HG03159 (cell line): ENCODE data around the gene FOXP1.
A peak's percentile ranks its signal among the peaks of the same experiment; 100 is the strongest.

Experiments used
- ATAC-seq: cut with Tn5 transposase; IDR thresholded peaks from one replicate; pipeline ENCODE4 v1.9.1; 2021; ENCODE audit warnings: mild to moderate bottlenecking, moderate library complexity; ENCODE audit not compliant: unreplicated experiment

Gene FOXP1

DNA sequence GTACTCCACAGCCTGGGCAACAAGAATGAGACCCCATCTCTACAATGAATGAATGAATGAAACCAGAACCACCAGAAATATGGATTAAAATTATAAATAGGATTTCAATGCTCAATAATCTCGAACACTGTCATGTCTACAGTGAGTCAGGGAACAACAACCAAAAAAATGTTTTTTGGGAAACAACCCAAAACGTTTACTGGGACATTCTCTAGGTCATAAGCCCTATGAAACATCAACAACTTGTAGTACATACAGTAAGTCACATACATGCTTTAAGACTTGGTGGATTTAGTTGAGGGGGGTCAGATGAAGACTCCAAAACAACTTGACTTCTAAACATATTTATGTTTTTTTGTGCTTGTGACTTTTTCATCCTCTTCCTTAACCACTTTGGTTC is 511.2 kb downstream of the FOXP1 start:
- ATAC-seq, result no peak

GRCh38 chr3:71070497-71071463 is 512.7 kb downstream of the FOXP1 start:
- no peak for ATAC-seq

- ATAC-seq, result no peak
These were observed 513.7 kb downstream of the FOXP1 start for GRCh38 chr3:71069797-71070196.

DNA sequence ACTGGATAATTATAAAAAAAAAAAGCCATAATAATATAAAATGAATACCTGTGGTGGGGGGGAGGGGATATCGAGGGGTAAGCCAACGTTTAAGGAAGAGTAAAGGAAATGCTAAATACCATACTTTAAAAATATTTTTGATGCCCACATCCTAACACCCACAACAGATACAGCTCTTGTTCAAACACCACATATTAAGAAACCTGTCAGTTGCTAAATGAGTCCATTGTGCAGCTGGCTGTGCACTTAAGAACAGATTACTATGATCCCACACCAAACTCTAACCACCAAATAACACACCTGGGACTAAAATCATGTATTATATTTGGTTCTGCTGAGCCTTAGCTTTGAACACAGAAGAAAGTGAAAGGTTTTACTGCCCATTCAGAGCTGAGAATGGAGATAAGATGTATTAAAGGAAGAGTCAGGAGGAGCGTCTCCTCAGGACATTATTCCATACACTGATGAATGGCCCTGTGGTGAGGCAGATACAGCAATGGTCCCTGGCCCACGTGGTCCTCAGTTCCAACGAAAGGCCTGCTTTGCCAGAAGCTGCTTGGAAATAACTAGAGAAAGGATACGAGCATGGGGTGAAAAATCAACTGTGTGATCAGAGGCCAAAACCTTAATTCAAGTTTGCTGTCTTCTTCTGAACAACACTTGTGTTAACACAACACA is 515.4 kb downstream of the FOXP1 start:
- ATAC-seq, result no peak

- ATAC-seq, result no peak
These were observed 516.7 kb downstream of the FOXP1 start for GRCh38 chr3:71066849-71067261.

DNA sequence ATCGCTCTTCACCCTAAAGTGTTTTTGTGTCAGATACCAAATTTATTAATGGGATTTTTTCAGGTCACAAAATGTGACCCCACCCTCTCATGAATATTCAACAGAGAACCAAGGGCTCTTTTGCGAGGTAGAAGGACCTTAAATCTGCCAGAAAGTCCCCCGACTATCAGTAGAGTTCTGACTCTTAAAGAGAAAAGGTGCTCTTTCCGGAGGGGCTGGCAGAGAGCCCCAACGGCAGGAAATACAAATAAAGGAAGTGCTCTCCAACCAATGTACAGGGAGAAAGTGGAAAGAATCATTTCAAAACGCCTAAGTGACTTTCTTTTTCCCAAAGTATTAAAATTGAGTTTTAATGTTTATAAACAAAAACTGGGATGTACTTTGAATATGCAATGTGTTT is 517.2 kb downstream of the FOXP1 start:
- ATAC-seq, result no peak

GRCh38 chr3:71065764-71066013 is 517.8 kb downstream of the FOXP1 start:
- no peak for ATAC-seq

DNA sequence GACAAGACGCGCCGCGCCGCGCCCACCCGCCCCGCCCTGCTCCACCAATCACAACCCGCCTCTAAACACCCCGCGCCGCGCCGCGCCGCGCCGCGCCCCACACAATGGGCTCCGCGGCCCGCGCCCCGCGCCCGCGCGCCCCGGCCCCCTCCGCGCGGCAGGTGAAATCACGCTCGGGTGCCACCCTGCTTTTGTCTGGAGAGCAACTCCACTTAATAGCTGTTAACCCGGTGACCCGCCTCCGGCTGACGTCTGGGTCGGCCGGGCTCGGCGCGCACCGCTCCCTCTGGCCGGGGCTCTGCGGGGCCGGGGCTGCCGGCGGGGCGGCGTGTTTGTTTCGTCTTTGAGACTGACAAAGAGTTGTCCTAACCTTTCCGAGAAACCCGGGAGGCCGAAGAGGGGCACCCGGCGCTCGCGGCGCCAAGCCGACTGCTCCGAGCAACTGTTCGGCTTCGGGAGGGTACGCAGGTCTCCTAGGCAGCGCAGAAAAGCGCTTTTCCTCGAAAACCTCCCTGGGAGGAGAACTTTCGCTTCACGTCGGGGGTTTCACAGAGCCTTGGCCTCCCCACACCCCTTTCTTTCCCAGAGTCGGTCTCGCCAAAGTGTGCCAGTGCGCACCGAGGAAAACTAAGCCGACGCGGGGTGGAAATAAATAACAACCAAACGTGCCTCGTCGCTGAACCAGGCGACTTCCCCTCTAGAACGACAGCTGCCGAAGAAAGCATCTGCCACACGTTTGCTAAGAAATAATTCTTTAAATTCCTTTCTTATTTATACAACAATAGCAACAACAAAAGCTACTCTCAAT is 518.4 kb downstream of the FOXP1 start:
- ATAC-seq, result peak; percentile 18

GRCh38 chr3:71064291-71064955 is 519.1 kb downstream of the FOXP1 start:
- peak; percentile 50 for ATAC-seq

- no peak for ATAC-seq
These were observed 519.7 kb downstream of the FOXP1 start for GRCh38 chr3:71063773-71064290.

- ATAC-seq, result peak; percentile 51
These were observed 520.4 kb downstream of the FOXP1 start for GRCh38 chr3:71062952-71063772.

- ATAC-seq, result no peak
These were observed 521.2 kb downstream of the FOXP1 start for GRCh38 chr3:71062037-71062932.

DNA sequence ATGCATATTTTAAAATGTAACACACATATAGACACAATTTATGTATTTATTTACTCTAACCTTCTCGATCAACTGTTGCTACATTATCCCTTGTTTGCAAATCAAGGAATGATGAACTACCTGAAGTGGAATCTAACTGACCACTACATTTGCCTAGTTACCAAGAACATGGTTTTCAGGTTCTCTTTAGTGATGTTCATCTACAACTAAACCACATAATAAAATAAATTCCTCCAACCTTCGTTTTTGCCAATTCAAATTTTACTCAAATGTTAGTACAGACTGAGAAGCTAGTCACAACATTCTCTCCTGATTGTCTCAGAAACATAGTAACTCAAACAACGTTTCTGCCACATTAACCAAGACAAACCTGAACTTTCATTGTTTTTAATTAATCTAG is 521.9 kb downstream of the FOXP1 start:
- no peak for ATAC-seq

GRCh38 chr3:71061037-71061436 is 522.5 kb downstream of the FOXP1 start:
- no peak for ATAC-seq

DNA sequence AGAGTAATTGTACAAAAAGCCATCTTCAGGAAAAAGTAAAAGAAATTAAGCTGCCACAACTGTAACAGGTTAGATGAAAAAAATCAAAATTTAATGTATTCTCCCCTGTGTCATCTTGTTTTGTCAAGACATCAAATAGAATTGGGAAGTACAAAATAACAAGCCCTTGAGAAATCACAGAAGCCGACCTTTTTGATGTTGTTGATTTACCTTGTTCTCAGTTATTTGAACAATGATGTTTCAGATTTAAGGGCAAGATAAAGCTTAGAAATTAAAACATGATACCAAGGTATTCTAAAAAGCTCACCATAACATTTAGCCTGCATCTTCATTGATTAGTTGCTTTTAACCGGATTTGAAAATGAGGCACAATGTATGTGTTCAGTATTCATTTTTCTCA is 523.0 kb downstream of the FOXP1 start:
- ATAC-seq, result no peak

GRCh38 chr3:71057526-71057894 is 526.0 kb downstream of the FOXP1 start:
- ATAC-seq, result no peak

DNA sequence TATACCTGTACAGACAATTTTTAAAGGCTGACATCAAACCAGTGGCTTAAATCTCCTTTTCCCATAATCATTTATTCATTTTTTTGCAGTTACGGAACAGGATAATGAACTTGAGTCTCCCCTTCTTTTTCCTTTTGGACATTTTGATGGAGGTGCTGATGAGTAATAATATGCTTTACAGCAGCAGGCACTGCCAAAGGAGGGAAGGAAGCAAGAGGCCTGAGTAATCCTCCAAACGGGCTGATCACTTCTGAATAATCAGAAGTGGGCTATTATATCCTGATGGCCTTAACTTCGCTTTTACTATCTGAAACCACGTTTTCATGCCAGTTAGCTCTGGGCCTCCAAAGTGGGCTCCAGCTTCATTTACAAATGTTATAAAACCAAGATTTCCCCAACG is 527.2 kb downstream of the FOXP1 start:
- ATAC-seq, result no peak

GRCh38 chr3:71055257-71056001 is 528.1 kb downstream of the FOXP1 start:
- ATAC-seq, result no peak
